ENCODE data around the gene FAM53B.
"Not testable (repeated sequence)": the region's sequence is repeated elsewhere in the genome, so short reads cannot be mapped to it uniquely, and the experiment has no call there.

Gene FAM53B

GRCh38 chr10:124611738-124612137 lies 132.4 kb downstream of the FAM53B start:
- Histone ChIP-seq H3F3A (ENCODE audit: insufficient read depth, low read length) (no peaks in the 10 kb centered on the region), H3K4me1 (ENCODE audit: low read length) (no peaks in the 10 kb centered on the region), H4K20me1 (ENCODE audit: insufficient read depth, low read length) (no peaks in the 10 kb centered on the region), H3K9me3 (replicated peaks; ENCODE audit: insufficient read depth, low read length) (no peaks in the 10 kb centered on the region), H3K36me3 (replicated peaks; ENCODE audit: insufficient read depth, low read length) (no peaks in the 10 kb centered on the region), H3K9me2 (replicated peaks; ENCODE audit: insufficient read depth, low read length) (no peaks in the 10 kb centered on the region), H2AFZ (ENCODE audit: low read length) (no peak overlapping the region), H3K4me3 (ENCODE audit: low read length) (no peak overlapping the region), H3K27me3 (replicated peaks; ENCODE audit: insufficient read depth, low read length) (no peaks in the 10 kb centered on the region), H3K4me2 (ENCODE audit: low read depth, low read length) (no peak overlapping the region), H3K9ac (ENCODE audit: low read length) (no peak overlapping the region), H3K27ac (ENCODE audit: low read length) (no peak overlapping the region), H3K79me2 (ENCODE audit: low read length) (no peaks in the 10 kb centered on the region)
- TF ChIP-seq EZH2phosphoT487 (IDR thresholded peaks at IDR 0.05; ENCODE audit: low read length) (no peak), CTCF (IDR thresholded peaks at IDR 0.05; ENCODE audit: low read length) (no peak), EZH2 (optimal IDR thresholded peaks at IDR 0.05; ENCODE audit: low read depth, low read length) (no peak)
- no peak for DNase-seq

- H3K79me2 ChIP-seq (ENCODE audit: low read length); H3K27ac ChIP-seq (ENCODE audit: low read length); H3K36me3 ChIP-seq (replicated peaks; ENCODE audit: insufficient read depth, low read length); H3K4me3 ChIP-seq (ENCODE audit: low read length); H3K27me3 ChIP-seq (replicated peaks; ENCODE audit: insufficient read depth, low read length); H3K4me1 ChIP-seq (ENCODE audit: low read length); H2AFZ ChIP-seq (ENCODE audit: low read length); H3K9me2 ChIP-seq (replicated peaks; ENCODE audit: insufficient read depth, low read length); H3K9ac ChIP-seq (ENCODE audit: low read length); H3K9me3 ChIP-seq (replicated peaks; ENCODE audit: insufficient read depth, low read length); DNase-seq; H4K20me1 ChIP-seq (ENCODE audit: insufficient read depth, low read length); H3K4me2 ChIP-seq (ENCODE audit: low read depth, low read length); H3F3A ChIP-seq (ENCODE audit: insufficient read depth, low read length): not testable (repeated sequence)
Measured at GRCh38 chr10:124610851-124611250, 133.3 kb downstream of the FAM53B start.

GRCh38 chr10:124610186-124610585 lies 134.0 kb downstream of the FAM53B start:
- H3K4me2 ChIP-seq (ENCODE audit: low read depth, low read length); H3K36me3 ChIP-seq (replicated peaks; ENCODE audit: insufficient read depth, low read length); H2AFZ ChIP-seq (ENCODE audit: low read length); H3K4me3 ChIP-seq (ENCODE audit: low read length); H3K9me2 ChIP-seq (replicated peaks; ENCODE audit: insufficient read depth, low read length); H3K79me2 ChIP-seq (ENCODE audit: low read length); H3K9ac ChIP-seq (ENCODE audit: low read length); H3K4me1 ChIP-seq (ENCODE audit: low read length); DNase-seq; H3K9me3 ChIP-seq (replicated peaks; ENCODE audit: insufficient read depth, low read length); H4K20me1 ChIP-seq (ENCODE audit: insufficient read depth, low read length); H3F3A ChIP-seq (ENCODE audit: insufficient read depth, low read length); H3K27ac ChIP-seq (ENCODE audit: low read length); H3K27me3 ChIP-seq (replicated peaks; ENCODE audit: insufficient read depth, low read length): not testable (repeated sequence)

GRCh38 chr10:124609698-124610097 lies 134.5 kb downstream of the FAM53B start:
- H3K4me2 ChIP-seq (ENCODE audit: low read depth, low read length) = no peak overlapping the region
- no peak for DNase-seq
- H3K9me2 ChIP-seq (replicated peaks; ENCODE audit: insufficient read depth, low read length) = no peaks in the 10 kb centered on the region
- no peak overlapping the region for H2AFZ ChIP-seq (ENCODE audit: low read length)
- H3K9me3 ChIP-seq (replicated peaks; ENCODE audit: insufficient read depth, low read length) = no peaks in the 10 kb centered on the region
- no peaks in the 10 kb centered on the region for H3K36me3 ChIP-seq (replicated peaks; ENCODE audit: insufficient read depth, low read length)
- H3F3A ChIP-seq (ENCODE audit: insufficient read depth, low read length) = no peaks in the 10 kb centered on the region
- no peaks in the 10 kb centered on the region for H3K27me3 ChIP-seq (replicated peaks; ENCODE audit: insufficient read depth, low read length)
- no peak overlapping the region for H3K27ac ChIP-seq (ENCODE audit: low read length)
- H3K9ac ChIP-seq (ENCODE audit: low read length) = no peak overlapping the region
- TF ChIP-seq EZH2 (optimal IDR thresholded peaks at IDR 0.05; ENCODE audit: low read depth, low read length) = no peak
- no peak for TF ChIP-seq CTCF (IDR thresholded peaks at IDR 0.05; ENCODE audit: low read length)
- no peak for TF ChIP-seq EZH2phosphoT487 (IDR thresholded peaks at IDR 0.05; ENCODE audit: low read length)
- no peaks in the 10 kb centered on the region for H4K20me1 ChIP-seq (ENCODE audit: insufficient read depth, low read length)
- no peaks in the 10 kb centered on the region for H3K4me1 ChIP-seq (ENCODE audit: low read length)
- no peaks in the 10 kb centered on the region for H3K79me2 ChIP-seq (ENCODE audit: low read length)
- no peak overlapping the region for H3K4me3 ChIP-seq (ENCODE audit: low read length)

Measured in MM.1S (cell line).